Epidermal melanocyte (primary cell): Measurements from ENCODE around the gene KLHL3.

Source experiments
- DNase-seq: peaks from one replicate; pipeline ENCODE4 v3.0.0; 2011; ENCODE audit warnings: low spot score; ENCODE audit not compliant: insufficient read length

KLHL3 gene

GRCh38 chr5:137743031-137743640 is 7.2 kb upstream of the KLHL3 start:
- peak; percentile 44 for DNase-seq

DNA sequence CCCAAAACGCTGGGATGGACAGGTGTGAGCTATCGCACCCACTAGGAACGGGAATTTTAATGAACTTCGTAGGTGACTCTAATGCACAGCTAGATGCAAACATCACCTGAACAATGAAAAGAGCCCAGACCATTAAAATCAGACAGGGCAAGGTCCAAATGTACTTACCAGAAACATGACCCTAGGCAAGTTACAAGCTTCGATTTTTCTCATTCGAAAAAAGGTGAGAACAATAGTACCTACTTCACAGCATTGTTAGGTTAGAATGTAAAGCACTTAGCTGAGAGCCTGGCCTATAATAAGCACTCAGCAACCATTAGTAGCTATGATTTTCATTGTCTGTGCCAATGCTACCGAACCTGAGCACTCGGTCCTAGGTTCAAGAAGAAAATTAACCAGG is 5.8 kb upstream of the KLHL3 start:
- DNase-seq: no peak

GRCh38 chr5:137739737-137740136 is 3.8 kb upstream of the KLHL3 start:
- DNase-seq: no peak

DNA sequence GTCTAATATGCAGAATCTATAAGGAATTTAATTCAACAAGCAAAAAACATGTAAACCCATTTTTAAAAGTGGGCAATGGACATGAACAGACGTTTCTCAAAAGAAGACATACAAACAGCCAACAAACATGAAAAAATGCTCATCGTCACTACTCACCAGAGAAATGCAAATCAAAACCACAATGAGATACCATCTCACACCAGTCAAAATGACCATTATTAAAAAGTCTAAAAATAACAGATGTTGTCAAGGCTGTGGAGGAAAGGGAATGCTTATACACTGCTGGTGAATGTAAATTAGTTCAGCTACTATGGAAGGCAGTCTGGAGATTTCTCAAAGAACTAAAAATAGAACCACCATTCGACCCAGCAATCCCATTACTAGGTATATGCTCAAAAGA is 3.1 kb upstream of the KLHL3 start:
- DNase-seq: no peak

GRCh38 chr5:137737349-137738131 is 1.7 kb upstream of the KLHL3 start:
- DNase-seq: no peak

DNA sequence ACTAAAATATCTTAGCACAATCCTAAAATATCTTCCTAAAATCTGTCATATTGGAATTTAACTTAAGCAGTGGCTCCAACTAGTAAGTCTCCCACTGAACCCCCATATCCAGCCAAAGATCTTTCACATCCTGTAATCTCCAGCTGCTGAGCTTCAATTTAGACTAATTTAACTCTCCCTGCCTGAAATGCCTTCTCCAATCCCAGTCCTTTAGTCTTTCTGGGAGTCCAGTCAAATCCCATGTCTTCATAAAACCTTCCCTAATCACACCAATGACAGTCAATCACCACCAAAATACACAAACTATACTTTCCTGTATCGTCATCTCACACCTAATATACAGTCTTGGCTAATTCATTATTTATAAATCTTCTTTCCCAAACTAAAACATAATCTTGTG is 607 bp upstream of the KLHL3 start:
- no peak for DNase-seq

- no peak for DNase-seq
Observed at GRCh38 chr5:137734962-137735554, 831 bp downstream of the KLHL3 start.

GRCh38 chr5:137734331-137734730 is 1.6 kb downstream of the KLHL3 start:
- no peak for DNase-seq

DNA sequence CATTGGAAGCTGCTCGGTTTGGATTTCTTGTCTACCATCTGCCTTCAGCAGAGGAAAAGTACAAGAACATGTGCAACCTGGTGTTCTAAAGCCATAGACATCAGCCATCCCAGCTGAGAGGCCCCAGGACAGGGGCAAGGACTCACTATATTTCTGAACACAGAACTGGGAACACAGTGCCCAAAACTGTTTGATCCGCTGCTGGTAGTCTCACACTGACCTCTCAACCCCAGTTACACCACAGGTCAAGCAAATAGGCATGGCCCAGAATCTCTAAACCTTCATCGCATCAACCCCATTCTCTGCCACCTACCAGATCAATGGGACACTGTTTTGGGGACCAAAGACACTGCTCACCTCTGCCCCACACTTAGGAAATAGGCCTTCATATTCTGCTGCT is 2.0 kb downstream of the KLHL3 start:
- DNase-seq: no peak

GRCh38 chr5:137733006-137733405 is 2.9 kb downstream of the KLHL3 start:
- DNase-seq: no peak

DNA sequence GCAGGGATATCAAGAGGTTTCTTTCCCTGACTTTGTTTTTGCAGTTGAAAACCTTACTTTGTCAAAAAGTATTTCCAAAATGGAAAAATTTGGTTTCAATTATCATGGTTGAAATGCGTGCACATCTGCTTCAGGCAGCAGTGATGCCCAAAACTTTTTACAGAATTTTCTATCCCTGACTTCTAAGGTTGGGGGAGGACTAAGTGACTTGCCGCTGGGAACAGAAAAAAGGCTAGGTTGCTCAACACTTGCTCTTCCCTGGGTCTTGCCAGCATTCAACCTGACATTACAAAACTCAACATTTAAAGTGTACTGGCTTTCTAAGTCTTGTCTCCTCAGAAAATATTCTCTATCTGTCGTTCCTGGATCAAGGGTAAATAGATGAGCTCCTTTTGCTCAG is 4.7 kb downstream of the KLHL3 start:
- DNase-seq: peak; percentile 37

DNA sequence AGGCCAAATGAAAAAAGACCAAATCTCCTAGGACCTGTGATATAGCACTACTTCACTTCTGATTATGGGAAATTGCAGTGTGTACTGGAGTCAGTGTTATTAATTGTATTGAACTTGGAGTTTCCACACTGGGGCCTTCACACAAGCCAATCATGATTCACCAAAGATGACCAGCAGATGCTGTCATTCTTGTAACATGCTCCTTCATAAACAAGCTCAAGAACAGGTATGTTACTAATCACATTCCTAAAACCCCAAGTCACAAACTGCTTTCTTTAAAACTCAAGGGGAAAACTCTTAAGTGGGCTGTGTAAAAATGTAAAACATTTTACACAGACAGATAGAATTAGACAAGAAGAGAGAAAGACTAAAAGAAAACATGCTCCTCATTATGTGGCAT is 5.6 kb downstream of the KLHL3 start:
- no peak for DNase-seq

- DNase-seq: no peak
Observed at GRCh38 chr5:137728048-137728447, 7.8 kb downstream of the KLHL3 start.

- no peak for DNase-seq
Observed at GRCh38 chr5:137727623-137728022, 8.3 kb downstream of the KLHL3 start.

- no peak for DNase-seq
Observed at GRCh38 chr5:137724251-137724650, 11.6 kb downstream of the KLHL3 start.

DNA sequence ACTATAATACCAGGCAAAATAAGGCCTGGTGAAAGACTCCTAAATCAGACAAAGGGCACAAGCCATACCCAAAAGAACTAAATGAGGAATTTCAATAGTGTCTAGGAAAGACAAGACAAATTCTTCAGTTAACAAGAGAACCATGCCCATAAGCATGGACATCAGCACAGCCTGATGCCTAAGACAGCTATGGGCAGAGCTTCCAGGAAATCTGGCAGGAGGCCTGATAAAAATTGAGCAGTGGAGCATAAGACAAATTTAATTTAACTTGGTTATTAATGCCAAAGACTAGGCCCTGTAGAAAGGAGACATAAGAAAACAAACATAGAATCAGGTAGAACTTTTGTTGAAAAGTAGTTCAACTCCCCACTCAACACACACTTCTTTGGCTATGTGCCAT is 17.3 kb downstream of the KLHL3 start:
- DNase-seq: no peak

DNA sequence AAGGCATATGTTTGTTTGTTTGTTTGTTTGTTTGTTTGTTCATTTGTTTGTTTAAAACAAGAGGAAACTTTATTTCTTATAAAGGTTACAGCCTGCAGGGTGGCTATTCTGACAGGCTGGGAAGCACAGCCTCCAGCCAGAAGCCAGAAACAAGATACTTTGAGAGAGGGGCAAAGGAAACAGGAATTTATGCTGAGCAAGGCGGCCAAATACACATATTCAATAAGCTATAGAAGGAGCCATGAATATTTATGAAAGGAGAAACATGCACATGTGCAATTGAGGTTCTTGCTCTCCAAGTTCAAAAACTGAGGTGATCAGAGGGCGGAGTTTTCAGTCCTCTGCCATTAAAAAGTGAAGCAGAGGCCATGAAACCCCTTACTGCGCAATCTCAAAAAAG is 19.6 kb downstream of the KLHL3 start:
- no peak for DNase-seq

GRCh38 chr5:137715456-137715855 is 20.4 kb downstream of the KLHL3 start:
- DNase-seq: no peak

DNA sequence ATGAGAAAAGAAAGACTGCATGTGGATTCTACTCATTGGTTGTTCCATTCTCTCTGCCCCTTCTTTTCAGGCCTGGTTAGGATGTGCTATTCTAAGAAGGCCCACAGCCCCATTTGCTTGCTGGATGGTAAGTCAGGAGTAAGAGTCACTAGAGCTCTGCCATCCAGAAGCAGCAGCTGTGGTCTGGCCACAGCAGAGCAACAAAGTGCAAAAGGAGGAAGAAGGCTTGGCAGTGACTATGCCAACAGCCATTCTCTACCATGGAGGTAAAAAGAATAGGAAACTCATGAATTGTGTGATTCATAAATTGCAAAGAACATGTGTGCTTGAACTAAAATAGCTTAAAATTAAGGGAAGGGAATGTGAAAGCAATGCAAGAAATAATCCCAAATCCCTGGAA is 20.9 kb downstream of the KLHL3 start:
- DNase-seq: no peak

GRCh38 chr5:137714494-137714893 is 21.4 kb downstream of the KLHL3 start:
- no peak for DNase-seq

- DNase-seq: no peak
Observed at GRCh38 chr5:137712139-137712667, 23.7 kb downstream of the KLHL3 start.

DNA sequence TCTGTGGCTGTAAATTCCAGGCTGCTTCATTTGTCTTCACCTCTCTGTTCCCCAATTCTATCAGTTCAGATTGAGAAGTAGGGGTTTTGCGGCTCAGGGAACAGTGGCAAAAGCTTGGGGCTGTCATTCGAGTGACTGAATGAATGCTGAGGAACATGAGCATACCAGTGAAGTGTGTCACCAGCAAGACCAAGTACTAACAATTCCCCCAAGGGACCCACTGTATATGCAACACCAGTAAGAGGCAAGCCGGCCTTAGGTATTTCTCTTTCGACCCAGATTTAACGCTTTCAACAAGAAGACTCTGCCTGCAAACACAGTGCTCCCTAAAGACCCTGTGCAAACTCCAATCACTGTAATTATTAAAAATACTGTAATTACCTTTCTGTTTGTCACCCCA is 25.8 kb downstream of the KLHL3 start:
- no peak for DNase-seq
